Cerebellar cortex (tissue), 1 donor: ENCODE results near the gene LRRC8C.

Experiments
- DNase-seq: peaks from one replicate; pipeline ENCODE4 v3.0.0-alpha.2; 2015; ENCODE audit warnings: low spot score

LRRC8C gene

GRCh38 chr1:89671775-89672488 lies 39.0 kb downstream of the LRRC8C start:
- no peak for DNase-seq

- DNase-seq = no peak
These were observed 39.7 kb downstream of the LRRC8C start for GRCh38 chr1:89672489-89673183.

GRCh38 chr1:89673251-89673650 lies 40.3 kb downstream of the LRRC8C start:
- no peak for DNase-seq

GRCh38 chr1:89675677-89676076 lies 42.8 kb downstream of the LRRC8C start:
- DNase-seq = no peak

GRCh38 chr1:89681045-89681729 lies 48.3 kb downstream of the LRRC8C start:
- no peak for DNase-seq

GRCh38 chr1:89682611-89683010 lies 49.7 kb downstream of the LRRC8C start:
- DNase-seq = no peak

- no peak for DNase-seq
These were observed 52.5 kb downstream of the LRRC8C start for GRCh38 chr1:89685461-89685860.

- DNase-seq = no peak
These were observed 53.6 kb downstream of the LRRC8C start for GRCh38 chr1:89686520-89686919.

GRCh38 chr1:89687254-89687653 lies 54.3 kb downstream of the LRRC8C start:
- no peak for DNase-seq

GRCh38 chr1:89688607-89689006 lies 55.7 kb downstream of the LRRC8C start:
- DNase-seq = no peak

- no peak for DNase-seq
These were observed 56.3 kb downstream of the LRRC8C start for GRCh38 chr1:89689234-89689633.

GRCh38 chr1:89690595-89690994 lies 57.7 kb downstream of the LRRC8C start:
- DNase-seq = no peak

- no peak for DNase-seq
These were observed 59.9 kb downstream of the LRRC8C start for GRCh38 chr1:89692601-89693521.

GRCh38 chr1:89695847-89696246 lies 62.9 kb downstream of the LRRC8C start:
- DNase-seq = no peak

- DNase-seq = no peak
These were observed 64.5 kb downstream of the LRRC8C start for GRCh38 chr1:89697383-89697782.

- no peak for DNase-seq
These were observed 65.2 kb downstream of the LRRC8C start for GRCh38 chr1:89698020-89698560.

GRCh38 chr1:89698624-89699023 lies 65.7 kb downstream of the LRRC8C start:
- DNase-seq = no peak

GRCh38 chr1:89699451-89699986 lies 66.6 kb downstream of the LRRC8C start:
- DNase-seq = no peak

- no peak for DNase-seq
These were observed 68.9 kb downstream of the LRRC8C start for GRCh38 chr1:89701746-89702241.

- no peak for DNase-seq
These were observed 69.7 kb downstream of the LRRC8C start for GRCh38 chr1:89702520-89703045.

- DNase-seq = no peak
These were observed 70.5 kb downstream of the LRRC8C start for GRCh38 chr1:89703469-89703868.
